Testis (tissue), 3 donors: ENCODE data around the gene NDRG2. TPM values are rescaled to one million over a fixed set of nuclear protein-coding genes. Genes with fewer than 3 reads are reported as not detected.

Source experiments
- DNase-seq: peaks from one replicate; pipeline ENCODE4 v3.0.0-alpha.2; 2019
- H3K27ac ChIP-seq, 2 donors: fragments of 200-600 bp; sonication (generic); one replicate each; pipeline ENCODE4 v1.5.1; 2019
- H3K27me3 ChIP-seq: fragments of 200-600 bp; sonication (generic); one replicate; pipeline ENCODE4 v1.5.1; 2019
- H3K36me3 ChIP-seq: fragments of 200-600 bp; sonication (generic); one replicate; pipeline ENCODE4 v1.5.1; 2017; ENCODE audit warnings: low read depth; ENCODE audit errors: missing control alignments
- H3K4me1 ChIP-seq: fragments of 200-600 bp; sonication (generic); one replicate; pipeline ENCODE4 v1.5.1; 2019
- H3K4me3 ChIP-seq, 2 donors: fragments of 200-600 bp; sonication (generic); one replicate each; pipeline ENCODE4 v1.5.1; 2017 to 2019
- H3K9me3 ChIP-seq: fragments of 200-600 bp; sonication (generic); one replicate; pipeline ENCODE4 v1.5.1; 2017
- CTCF ChIP-seq, 3 experiments: fragments of 450-650 bp in 2 of 3; fragments of 200-600 bp in 1 of 3; sonication (generic) in 1 of 3; IDR thresholded peaks; one replicate each; pipeline ENCODE4 v1.5.1; 2016 to 2019; ENCODE audit warnings: antibody characterized with exemption in 3 of 3, mild to moderate bottlenecking in 2 of 3, moderate library complexity in 1 of 3
- POLR2A ChIP-seq: fragments of 450-650 bp; IDR thresholded peaks from one replicate; pipeline ENCODE4 v1.6.1; 2017; ENCODE audit warnings: antibody characterized with exemption, mild to moderate bottlenecking, moderate library complexity
- WGBS, 2 donors: methylation state at CpG; one replicate each; pipeline ENCODE4 v1.1.5; 2018; 5-methylcytosine and 5-hydroxymethylcytosine counted together
- intact Hi-C: fragments of 100-400 bp; cut with DNase I; formaldehyde crosslinking; loops from one replicate; pipeline ENCODE4 v1.15.1; 2023; ENCODE audit warnings: low total_unique reads
- polyA plus RNA-seq: library from polyadenylated mRNA; stranded (reverse); fragments of 350-450 nt; fragmentation: Illumina TruSeq; extraction: RNeasy Lipid Tissue Mini Kit (QIAGEN cat#74804); gene quantifications from one replicate; pipeline ENCODE4 v1.2.3, GENCODE V29; 2014; ENCODE audit warnings: low read depth, low replicate concordance; ENCODE audit not compliant: insufficient read depth
- total RNA-seq, 2 donors: library from RNA; depleted of rRNA; stranded (reverse); fragments of >200 nt; gene quantifications; one replicate each; pipeline ENCODE4 v1.2.3, GENCODE V29; 2016

NDRG2 gene
- total and polyA plus RNA-seq, 3 donors from 2014 or later = 85.6 to 106 (median 98.4) TPM

GRCh38 chr14:21017528-21018245 lies 7.2 kb downstream of the NDRG2 start:
- Histone ChIP-seq H3K9me3 (no peaks in the 10 kb centered on the region), H3K36me3 (no peaks in the 10 kb centered on the region), H3K27ac (no peak overlapping the region), H3K4me3 (no peak overlapping the region), H3K4me1 (peaks cover 11% of the 10 kb centered on the region), H3K27me3 (no peaks in the 10 kb centered on the region)
- intact Hi-C loops = loop anchor here (10.0 kb wide), 1 partner anchor 77 kb away; the partner anchor contains the start of gene ZNF219
- WGBS, 2 donors = 74 to 80% methylated on average over 21 to 28 of the region's 28 CpGs
- TF ChIP-seq POLR2A (no peak), CTCF (IDR thresholded peaks at IDR 0.05) (no peak)
- no peak for DNase-seq

- H3K9me3 ChIP-seq = no peaks in the 10 kb centered on the region
- no peaks in the 10 kb centered on the region for H3K36me3 ChIP-seq
- H3K4me1 ChIP-seq = peaks cover 3% of the 10 kb centered on the region
- no peak for DNase-seq
- TF ChIP-seq CTCF (IDR thresholded peaks at IDR 0.05) (no peak), POLR2A (no peak)
- H3K27me3 ChIP-seq = no peaks in the 10 kb centered on the region
- WGBS, 2 donors = 74 to 85% methylated on average over 9 of the region's 9 CpGs
- intact Hi-C loops = loop anchor here (10.0 kb wide), 1 partner anchor 78 kb away; the partner anchor contains the start of gene ZNF219
- no peak overlapping the region for H3K4me3 ChIP-seq
- no peak overlapping the region for H3K27ac ChIP-seq
These were observed 8.3 kb downstream of the NDRG2 start for GRCh38 chr14:21016413-21017190.

GRCh38 chr14:21015312-21015711 lies 9.5 kb downstream of the NDRG2 start:
- no peak overlapping the region for H3K4me3 ChIP-seq
- WGBS, 2 donors = 67 to 71% methylated on average over 6 of the region's 6 CpGs
- peaks cover 3% of the 10 kb centered on the region for H3K4me1 ChIP-seq
- H3K9me3 ChIP-seq = no peaks in the 10 kb centered on the region
- TF ChIP-seq POLR2A = no peak
- no peak for TF ChIP-seq CTCF (IDR thresholded peaks at IDR 0.05)
- H3K27ac ChIP-seq = no peak overlapping the region
- DNase-seq = no peak
- H3K36me3 ChIP-seq = no peaks in the 10 kb centered on the region
- intact Hi-C loops = loop anchor here (10.0 kb wide), 1 partner anchor 79 kb away; the partner anchor contains the start of gene ZNF219
- no peaks in the 10 kb centered on the region for H3K27me3 ChIP-seq

GRCh38 chr14:21014761-21015190 lies 10.1 kb downstream of the NDRG2 start:
- Histone ChIP-seq H3K9me3 (no peaks in the 10 kb centered on the region), H3K27ac (no peak overlapping the region), H3K36me3 (no peaks in the 10 kb centered on the region), H3K4me3 (no peak overlapping the region), H3K27me3 (no peaks in the 10 kb centered on the region), H3K4me1 (peaks cover 3% of the 10 kb centered on the region)
- WGBS, 2 donors = 7 to 9% methylated on average over 4 of the region's 4 CpGs
- DNase-seq = peak; percentile 92
- intact Hi-C loops = loop anchor here (10.0 kb wide), 1 partner anchor 80 kb away; the partner anchor contains the start of gene ZNF219
- peak; percentile 89 to 97 (median 90) for TF ChIP-seq CTCF (IDR thresholded peaks at IDR 0.05)
- TF ChIP-seq POLR2A = no peak
